Right ventricle myocardium inferior (tissue), 1 donor: Measurements from ENCODE around the gene TSACC. TPM values are rescaled to one million over a fixed set of nuclear protein-coding genes. Genes with fewer than 3 reads are reported as not detected.
"Not testable (repeated sequence)": the region's sequence is repeated elsewhere in the genome, so short reads cannot be mapped to it uniquely, and the experiment has no call there.

Experiments used
- ATAC-seq: fragments of 200-7000 bp; cut with Tn5 transposase; one replicate; pipeline ENCODE4 v1.9.1; 2020; ENCODE audit warnings: mild to moderate bottlenecking, moderate library complexity
- DNase-seq: peaks from one replicate; pipeline ENCODE4 v3.0.0; 2021; ENCODE audit errors: missing footprints
- intact Hi-C: fragments of 100-400 bp; cut with DNase I; formaldehyde crosslinking; loops from one replicate; pipeline ENCODE4 v1.11.0; 2022
- long read RNA-seq: library from polyadenylated mRNA; unstranded; transcript quantifications from one replicate; pipeline ENCODE4 v2.0.0, GENCODE V29; 2021
- total RNA-seq: library from RNA; stranded (reverse); fragmentation: NEBNext Ultra II Directional; extraction: Animal tissue kit (Norgen Biotek cat#: 25700); gene quantifications from one replicate; pipeline ENCODE4 v1.2.1, GENCODE V29; 2021
- donor health status: DM: no; HTN: yes; CAD: no; lungs with severe emphysema.

The TSACC gene
- not detected for total RNA-seq
- long read RNA-seq, partial matches to known transcripts: 0 of 1 reads
- long read RNA-seq, other reads (novel, unspliced or antisense): 0 of 1 reads

GRCh38 chr1:156338180-156338976 lies at the start of gene TSACC, which contains the start of gene CCT3:
Gene TSACC (plus strand): TSS chr1:156338526. CDS start chr1:156339758, 1,232 bp downstream.
Gene CCT3 (minus strand): TSS chr1:156338292. CDS start chr1:156338184, 108 bp downstream.
- intact Hi-C loops: loop anchor here (5.0 kb wide), 1 partner anchor 56 kb away; the partner anchor contains the start of genes SMG5 and TMEM79
- ATAC-seq (peak; percentile 98), DNase-seq (peak; percentile 99)

GRCh38 chr1:156289857-156290256 lies 48.5 kb upstream of the TSACC start:
- ATAC-seq (no peak), DNase-seq (no peak)
- intact Hi-C loops: no loop called here

GRCh38 chr1:156291226-156292061 lies 46.9 kb upstream of the TSACC start:
- intact Hi-C loops: no loop called here
- ATAC-seq: peak; percentile 96
- DNase-seq: peak; percentile 96

GRCh38 chr1:156293098-156293434 lies 45.3 kb upstream of the TSACC start:
- intact Hi-C loops: no loop called here
- DNase-seq (no peak), ATAC-seq (no peak)

- DNase-seq (no peak), ATAC-seq (no peak)
- intact Hi-C loops: no loop called here
Measured at GRCh38 chr1:156293895-156294294, 44.4 kb upstream of the TSACC start.

GRCh38 chr1:156295391-156295947 lies 42.9 kb upstream of the TSACC start, which contains the start of gene GLMP:
Gene GLMP (minus strand): TSS chr1:156295679. CDS start chr1:156295645, 34 bp downstream.
- intact Hi-C loops: no loop called here
- ATAC-seq (peak; percentile 49), DNase-seq (peak; percentile 80)

GRCh38 chr1:156298852-156299357 lies 39.4 kb upstream of the TSACC start, which contains the start of gene VHLL:
Gene VHLL (minus strand): TSS chr1:156299307. CDS start chr1:156299189, 118 bp downstream.
- DNase-seq: no peak
- no peak for ATAC-seq
- intact Hi-C loops: no loop called here

- DNase-seq: no peak
- no peak for ATAC-seq
- intact Hi-C loops: no loop called here
Measured at GRCh38 chr1:156303241-156303640, 35.1 kb upstream of the TSACC start.

GRCh38 chr1:156305215-156305614 lies 33.1 kb upstream of the TSACC start:
- intact Hi-C loops: no loop called here
- ATAC-seq: no peak

GRCh38 chr1:156308078-156308477 lies 30.2 kb upstream of the TSACC start:
- DNase-seq (no peak), ATAC-seq (no peak)
- intact Hi-C loops: no loop called here

More at GRCh38 chr1:156305215-156305614, 33.1 kb upstream of the TSACC start:
- no peak for DNase-seq

GRCh38 chr1:156310962-156311361 lies 27.4 kb upstream of the TSACC start:
- ATAC-seq (no peak), DNase-seq (no peak)
- intact Hi-C loops: no loop called here

- DNase-seq: no peak
- ATAC-seq: no peak
- intact Hi-C loops: no loop called here
Measured at GRCh38 chr1:156316909-156317308, 21.4 kb upstream of the TSACC start.

GRCh38 chr1:156319664-156320063 lies 18.7 kb upstream of the TSACC start:
- intact Hi-C loops: loop anchor here (10.0 kb wide), 1 partner anchor 185 kb away; no protein-coding TSS in a partner anchor
- no peak for ATAC-seq
- no peak for DNase-seq

- ATAC-seq (no peak), DNase-seq (no peak)
- intact Hi-C loops: loop anchor here (10.0 kb wide), 1 partner anchor 186 kb away; no protein-coding TSS in a partner anchor
Measured at GRCh38 chr1:156320560-156320959, 17.8 kb upstream of the TSACC start.

- intact Hi-C loops: loop anchor here (10.0 kb wide), 1 partner anchor 188 kb away; no protein-coding TSS in a partner anchor
Measured at GRCh38 chr1:156323179-156323578, 15.1 kb upstream of the TSACC start.

GRCh38 chr1:156336242-156336641 lies 2.1 kb upstream of the TSACC start:
- intact Hi-C loops: loop anchor here (5.0 kb wide), 1 partner anchor 54 kb away; the partner anchor contains the start of genes SMG5 and TMEM79
- no peak for ATAC-seq
- no peak for DNase-seq

More at GRCh38 chr1:156323179-156323578, 15.1 kb upstream of the TSACC start:
- not testable (repeated sequence) for ATAC-seq, DNase-seq

- no peak for DNase-seq
- no peak for ATAC-seq
- intact Hi-C loops: loop anchor here (5.0 kb wide), 1 partner anchor 55 kb away; the partner anchor contains the start of genes SMG5 and TMEM79
Measured at GRCh38 chr1:156337052-156337887, 1.1 kb upstream of the TSACC start.

- intact Hi-C loops: loop anchor here (5.0 kb wide), 1 partner anchor 56 kb away; the partner anchor contains the start of genes SMG5 and TMEM79
- DNase-seq: no peak
Measured at GRCh38 chr1:156337888-156338179, 492 bp upstream of the TSACC start.

More at GRCh38 chr1:156337888-156338179, 492 bp upstream of the TSACC start:
- no peak for ATAC-seq
